Gastrocnemius medialis (tissue), 4 donors: Measurements from ENCODE around the gene MOB3B.

Experiments used
- POLR2A ChIP-seq, 2 donors: fragments of 450-650 bp; IDR thresholded peaks; one replicate each; pipeline ENCODE4 v1.6.1; 2017; ENCODE audit warnings: antibody characterized with exemption in 2 of 2, mild to moderate bottlenecking in 2 of 2, moderate library complexity in 2 of 2
- TF ChIP-seq, protein P1 (sequence below), 5 experiments: fragments of 450-650 bp in 3 of 5; fragments of 200-600 bp in 2 of 5; sonication (generic) in 2 of 5; IDR thresholded peaks in 4 of 5; conservative IDR thresholded peaks in 1 of 5; 1 replicate in 4 of 5; 2 replicates in 1 of 5; pipeline ENCODE4 v1.5.1; 2016 to 2019; ENCODE audit warnings: antibody characterized with exemption in 5 of 5, mild to moderate bottlenecking in 3 of 5, moderate library complexity in 3 of 5

DNA sequence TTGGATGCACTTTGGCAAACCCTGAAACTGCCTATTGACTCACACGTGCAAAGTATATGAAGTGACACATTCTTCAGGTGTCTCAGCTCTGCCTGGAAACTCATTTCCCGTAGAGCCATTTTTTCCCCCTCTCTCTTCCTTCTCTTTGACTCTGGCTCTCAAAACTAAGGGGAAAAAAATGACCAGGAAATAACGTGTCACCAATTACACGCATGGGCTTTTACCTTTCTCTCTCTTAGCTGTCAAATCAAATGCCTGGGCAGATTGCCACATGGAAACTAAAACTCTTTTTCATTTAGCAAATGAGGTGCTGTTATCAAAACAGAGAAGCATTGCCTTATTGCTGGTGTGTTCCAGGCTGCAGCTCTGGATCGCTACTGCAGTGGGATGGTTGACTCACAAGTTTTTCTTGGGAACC lies 23.9 kb downstream of the MOB3B start:
- TF ChIP-seq, protein P1, sequence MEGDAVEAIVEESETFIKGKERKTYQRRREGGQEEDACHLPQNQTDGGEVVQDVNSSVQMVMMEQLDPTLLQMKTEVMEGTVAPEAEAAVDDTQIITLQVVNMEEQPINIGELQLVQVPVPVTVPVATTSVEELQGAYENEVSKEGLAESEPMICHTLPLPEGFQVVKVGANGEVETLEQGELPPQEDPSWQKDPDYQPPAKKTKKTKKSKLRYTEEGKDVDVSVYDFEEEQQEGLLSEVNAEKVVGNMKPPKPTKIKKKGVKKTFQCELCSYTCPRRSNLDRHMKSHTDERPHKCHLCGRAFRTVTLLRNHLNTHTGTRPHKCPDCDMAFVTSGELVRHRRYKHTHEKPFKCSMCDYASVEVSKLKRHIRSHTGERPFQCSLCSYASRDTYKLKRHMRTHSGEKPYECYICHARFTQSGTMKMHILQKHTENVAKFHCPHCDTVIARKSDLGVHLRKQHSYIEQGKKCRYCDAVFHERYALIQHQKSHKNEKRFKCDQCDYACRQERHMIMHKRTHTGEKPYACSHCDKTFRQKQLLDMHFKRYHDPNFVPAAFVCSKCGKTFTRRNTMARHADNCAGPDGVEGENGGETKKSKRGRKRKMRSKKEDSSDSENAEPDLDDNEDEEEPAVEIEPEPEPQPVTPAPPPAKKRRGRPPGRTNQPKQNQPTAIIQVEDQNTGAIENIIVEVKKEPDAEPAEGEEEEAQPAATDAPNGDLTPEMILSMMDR (IDR thresholded peaks at IDR 0.05 in 4 of 5, conservative IDR thresholded peaks at IDR 0.05 in 1 of 5) = no peak
- no peak for TF ChIP-seq POLR2A (IDR thresholded peaks at IDR 0.05)
